GM19328 (cell line): ENCODE results near the gene RPN2.

ENCODE experiments used
- ATAC-seq: cut with Tn5 transposase; IDR thresholded peaks from one replicate; pipeline ENCODE4 v1.9.1; 2021; ENCODE audit warnings: mild to moderate bottlenecking, moderate library complexity; ENCODE audit not compliant: unreplicated experiment

RPN2 gene

GRCh38 chr20:37238935-37239451, 59.9 kb downstream of the RPN2 start:
- ATAC-seq = no peak

- no peak for ATAC-seq
These were observed 61.4 kb downstream of the RPN2 start for GRCh38 chr20:37240337-37241067.

DNA sequence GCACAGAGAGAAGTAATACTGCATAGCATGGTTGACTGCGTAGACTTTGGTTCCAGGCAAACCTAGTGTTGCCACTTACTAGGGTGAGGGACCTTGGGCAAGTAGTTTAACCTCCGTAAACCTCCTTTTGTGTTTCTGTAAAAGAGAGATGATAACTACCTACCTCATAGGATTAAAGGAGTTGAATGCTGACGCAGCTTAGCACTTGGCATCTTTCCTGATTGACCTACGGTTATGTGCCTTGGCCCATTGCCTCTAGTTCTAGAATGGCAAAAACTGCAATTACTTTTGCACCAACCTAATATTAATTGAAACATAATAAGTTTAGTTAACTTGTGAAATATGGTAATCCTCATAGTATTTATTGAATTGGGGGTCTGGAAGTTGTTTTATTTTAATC, 63.4 kb downstream of the RPN2 start:
- no peak for ATAC-seq

DNA sequence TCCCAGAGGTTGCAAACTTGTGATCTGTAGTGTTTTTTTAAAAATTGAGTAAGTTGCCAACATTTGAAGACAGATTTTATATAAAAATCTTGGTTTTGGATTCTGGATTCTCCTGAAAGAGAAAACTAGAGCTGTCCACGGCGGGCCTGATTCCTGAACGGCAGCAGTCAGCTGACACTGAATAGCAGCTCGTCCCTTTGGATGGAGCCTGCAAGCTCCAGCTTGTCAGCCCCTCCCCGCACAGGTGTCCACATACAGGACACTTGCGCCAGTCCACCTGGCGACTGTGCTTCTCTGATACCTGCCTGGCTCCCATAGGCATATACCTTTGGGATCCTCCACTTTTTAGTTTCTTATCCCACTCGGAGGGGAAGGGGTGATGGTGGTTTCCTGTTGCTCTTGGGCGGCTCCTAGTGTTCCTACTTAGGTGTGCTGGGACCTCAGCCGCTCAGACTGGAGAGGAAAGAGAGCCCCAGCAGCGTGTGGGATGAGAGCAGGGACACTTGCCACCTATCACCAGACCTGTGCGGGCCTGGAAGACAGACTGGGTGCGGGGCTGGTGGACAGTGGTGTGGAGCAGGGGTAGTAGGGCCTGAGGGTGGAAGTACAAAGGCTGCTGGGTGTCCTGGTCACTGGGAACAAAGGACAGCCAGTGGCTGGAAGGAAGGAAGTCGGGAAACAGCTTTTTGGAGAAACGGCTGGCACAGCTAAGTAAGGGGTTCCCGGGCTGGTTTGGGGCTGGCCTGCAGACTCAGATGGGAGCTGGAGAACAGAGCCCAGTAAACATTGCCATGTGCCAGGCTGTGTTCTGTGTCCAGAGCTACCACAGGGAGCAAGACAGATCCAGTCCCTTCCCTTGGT, 64.2 kb downstream of the RPN2 start:
- ATAC-seq = no peak

GRCh38 chr20:37243937-37244571, 64.9 kb downstream of the RPN2 start:
- no peak for ATAC-seq

DNA sequence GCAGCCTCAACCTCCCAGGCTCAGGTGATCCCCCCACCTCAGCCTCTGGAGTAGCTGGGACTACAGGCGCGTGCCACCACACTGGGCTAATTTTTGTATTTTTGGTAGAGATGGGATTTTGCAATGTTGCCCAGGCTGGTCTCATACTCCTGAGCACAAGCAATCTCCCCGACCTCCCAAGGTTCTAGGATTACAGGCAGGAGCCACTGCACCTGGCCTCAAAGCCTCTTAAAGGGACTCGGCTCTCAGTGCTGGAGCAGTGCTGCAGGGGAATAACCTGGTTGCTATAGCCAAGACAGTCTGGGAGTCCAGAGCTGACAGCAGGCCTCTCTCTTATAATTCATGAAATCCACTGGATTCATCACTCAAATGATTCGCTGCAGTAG, 65.4 kb downstream of the RPN2 start:
- no peak for ATAC-seq

- no peak for ATAC-seq
These were observed 66.4 kb downstream of the RPN2 start for GRCh38 chr20:37245216-37246150.

- no peak for ATAC-seq
These were observed 67.6 kb downstream of the RPN2 start for GRCh38 chr20:37246736-37247135.

- ATAC-seq = no peak
These were observed 68.4 kb downstream of the RPN2 start for GRCh38 chr20:37247547-37247946.

DNA sequence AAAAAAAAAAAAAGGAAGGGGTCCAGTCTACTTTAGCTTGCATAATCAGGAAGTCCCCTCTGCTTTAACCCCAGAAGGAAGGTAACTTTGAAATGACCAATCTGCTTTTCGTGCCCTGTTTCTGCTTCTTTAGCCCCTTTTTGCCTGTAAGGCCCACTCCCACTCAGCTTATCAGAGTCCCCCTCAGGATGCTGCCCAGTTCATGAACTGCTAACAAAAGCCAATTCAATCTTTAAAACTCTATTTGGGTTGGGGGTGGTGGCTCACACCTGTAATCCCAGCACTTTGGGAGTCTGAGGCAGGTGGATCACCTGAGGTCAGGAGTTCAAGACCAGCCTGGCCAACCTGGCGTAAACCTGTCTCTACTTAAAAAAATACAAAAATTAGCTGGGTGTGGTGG, 70.2 kb downstream of the RPN2 start:
- ATAC-seq = no peak

DNA sequence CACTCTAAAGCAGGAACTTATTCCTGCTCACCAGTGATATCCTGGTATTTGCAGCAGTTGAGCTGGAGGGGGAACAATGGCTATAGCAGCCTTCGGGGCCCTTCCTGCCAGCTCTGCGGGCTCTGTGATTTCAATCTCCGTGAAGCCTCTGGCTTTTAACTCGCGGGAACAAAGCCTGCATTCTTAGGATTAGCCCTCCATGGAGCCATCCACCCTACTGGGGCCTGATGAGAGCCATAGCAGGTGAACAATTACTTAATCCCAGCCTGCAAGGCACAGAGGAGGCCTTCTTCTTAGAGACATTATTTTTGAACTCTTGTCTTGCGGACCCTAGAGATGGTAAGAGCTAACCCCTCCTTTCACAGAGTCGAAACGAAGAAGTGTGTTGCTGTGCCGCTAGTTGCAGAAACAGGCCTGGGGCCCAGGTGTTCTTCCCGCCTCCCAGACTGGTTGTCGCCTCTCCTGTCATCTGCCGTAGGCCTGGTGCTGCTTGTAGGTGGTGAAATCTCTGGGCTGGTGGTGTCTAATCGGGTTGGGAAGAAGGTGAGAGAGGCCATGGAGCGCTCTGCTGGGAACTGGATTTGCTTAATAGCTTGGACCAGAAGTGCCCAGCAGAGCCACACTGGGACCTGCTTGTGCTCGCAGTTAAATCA, 72.8 kb downstream of the RPN2 start:
- no peak for ATAC-seq

- no peak for ATAC-seq
These were observed 74.0 kb downstream of the RPN2 start for GRCh38 chr20:37253087-37253486.

DNA sequence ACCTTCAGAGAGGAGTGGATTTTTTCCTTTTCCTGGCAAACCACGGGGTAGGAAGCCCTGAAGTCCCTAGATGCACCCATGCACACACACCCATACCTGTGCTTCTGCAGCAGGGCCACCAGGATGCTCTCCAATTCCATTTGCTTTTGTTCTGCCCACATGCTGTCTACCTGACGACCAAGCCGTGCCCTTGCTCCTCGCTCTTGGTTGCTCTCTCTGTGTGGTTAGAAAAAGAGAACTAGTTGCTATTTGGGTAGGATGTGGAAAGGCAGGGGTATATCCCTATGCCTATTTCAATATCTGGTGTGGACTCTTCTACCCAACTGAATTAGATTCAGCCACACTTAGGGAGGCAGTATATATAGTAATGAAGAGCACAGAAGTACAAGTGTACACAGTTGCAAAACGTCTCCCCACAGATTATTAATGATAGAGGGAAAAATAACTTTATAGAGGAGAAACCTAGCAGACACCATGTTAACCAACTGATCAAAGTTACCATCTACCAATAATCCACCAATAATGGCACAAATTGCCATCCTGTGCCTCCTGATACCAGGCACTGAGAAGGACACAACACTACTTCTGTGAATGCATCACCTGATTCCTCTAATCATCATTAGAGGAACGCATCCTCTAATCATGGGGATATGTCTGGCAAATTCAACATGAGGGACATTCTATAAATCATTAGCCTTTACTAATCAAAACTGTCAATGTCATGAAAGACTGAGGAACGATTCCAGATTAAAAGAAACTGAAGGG, 75.2 kb downstream of the RPN2 start:
- ATAC-seq = no peak

DNA sequence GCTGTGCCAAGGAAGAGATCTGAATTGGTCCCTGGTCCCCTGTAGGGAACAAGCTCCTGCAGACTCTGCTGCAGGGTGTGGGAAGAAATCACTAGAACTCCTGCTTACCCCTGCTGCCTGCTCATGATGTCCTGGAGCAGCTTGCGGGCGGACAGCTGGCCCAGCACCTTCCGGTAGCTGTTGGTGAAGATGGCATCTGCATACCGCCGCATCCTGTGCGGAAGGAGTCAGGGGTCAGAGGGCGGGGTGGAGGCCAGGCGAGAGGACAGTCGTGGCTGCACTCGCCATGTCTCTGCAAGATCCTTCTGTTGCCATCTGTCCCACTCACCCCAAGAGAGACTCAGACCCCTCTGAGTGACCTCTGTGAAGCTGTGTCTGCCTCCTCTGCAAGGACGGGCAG, 77.2 kb downstream of the RPN2 start:
- ATAC-seq = no peak

- no peak for ATAC-seq
These were observed 78.4 kb downstream of the RPN2 start for GRCh38 chr20:37257530-37257929.

- no peak for ATAC-seq
These were observed 78.9 kb downstream of the RPN2 start for GRCh38 chr20:37257988-37258387.

GRCh38 chr20:37259031-37259430, 79.9 kb downstream of the RPN2 start:
- ATAC-seq = no peak

DNA sequence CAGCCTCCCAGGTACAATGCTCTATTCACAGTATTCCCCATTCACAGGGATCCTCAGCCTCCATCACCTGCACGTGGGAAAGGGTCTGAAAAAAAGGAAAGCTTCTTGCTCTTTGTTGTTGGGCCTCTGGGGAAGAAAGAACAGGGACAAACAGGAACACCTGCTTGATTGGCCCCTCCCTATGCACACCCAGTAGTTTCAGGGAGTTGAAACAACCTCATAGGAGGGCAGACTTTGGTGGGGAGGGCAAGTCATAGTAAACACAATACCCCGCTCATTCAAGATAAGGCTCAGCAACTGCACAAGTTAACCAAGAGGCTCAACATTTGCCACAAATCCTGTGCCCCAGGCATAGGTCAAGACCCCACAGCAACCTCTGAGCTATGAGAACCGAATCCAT, 80.7 kb downstream of the RPN2 start:
- ATAC-seq = no peak

DNA sequence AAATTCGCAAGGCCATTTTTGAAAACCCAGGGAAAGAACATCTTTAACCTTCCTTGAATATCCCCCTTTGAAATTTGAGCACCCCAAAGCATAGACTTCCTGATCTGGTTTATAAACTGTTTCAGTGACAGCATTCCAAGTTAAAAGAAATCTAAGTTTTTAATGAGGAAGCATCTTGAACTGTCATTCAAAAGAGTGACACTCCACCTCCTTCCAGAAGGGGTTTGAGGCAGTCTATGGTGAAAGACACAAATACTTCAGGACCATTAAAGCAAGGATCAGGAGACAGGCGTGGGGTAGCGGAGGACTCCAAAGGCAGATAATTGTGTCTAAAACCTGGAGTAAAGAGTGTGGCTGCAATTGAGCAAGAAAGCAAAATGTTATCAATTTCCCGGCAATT, 81.8 kb downstream of the RPN2 start:
- no peak for ATAC-seq
